Tibial artery (tissue), 4 donors: ENCODE results near the gene CSKMT.
"Not testable (repeated sequence)": the region's sequence is repeated elsewhere in the genome, so short reads cannot be mapped to it uniquely, and the experiment has no call there.

ENCODE experiments used
- DNase-seq, 2 donors: peaks; one replicate each; pipeline ENCODE4 v3.0.0-alpha.2; 2019
- H3K27ac ChIP-seq, 2 donors: fragments of 200-600 bp; sonication (generic) in 1 of 2; 1 replicate in 1 of 2; 2 replicates in 1 of 2; pipeline ENCODE4 v1.5.1; 2018 to 2019; ENCODE audit warnings: mild to moderate bottlenecking in 1 of 2
- H3K27me3 ChIP-seq, 2 donors: fragments of 200-600 bp; sonication (generic) in 1 of 2; one replicate each; pipeline versions ENCODE4 v1.5.1 to v1.6.0; 2016 to 2019
- H3K36me3 ChIP-seq, 3 donors: fragments of 200-600 bp; sonication (generic) in 2 of 3; one replicate each; pipeline ENCODE4 v1.5.1; 2016 to 2019; ENCODE audit warnings: mild to moderate bottlenecking in 2 of 3
- H3K4me1 ChIP-seq, 4 donors: fragments of 200-600 bp; sonication (generic) in 2 of 4; 1 replicate in 3 of 4; 2 replicates in 1 of 4; pipeline ENCODE4 v1.5.1; 2016 to 2019
- H3K4me3 ChIP-seq, 2 donors: fragments of 200-600 bp; sonication (generic) in 1 of 2; 1 replicate in 1 of 2; 2 replicates in 1 of 2; pipeline ENCODE4 v1.5.1; 2018 to 2019; ENCODE audit warnings: mild to moderate bottlenecking in 2 of 2
- H3K9me3 ChIP-seq, 3 donors: fragments of 200-600 bp; sonication (generic) in 1 of 3; one replicate each; pipeline ENCODE4 v1.5.1; 2016 to 2019
- CTCF ChIP-seq, 2 experiments: fragments of 200-600 bp in 1 of 2; fragments of 450-650 bp in 1 of 2; IDR thresholded peaks; one replicate each; pipeline ENCODE4 v1.5.1; 2017 to 2019; ENCODE audit warnings: antibody characterized with exemption in 2 of 2, mild to moderate bottlenecking in 1 of 2, moderate library complexity in 1 of 2
- intact Hi-C: fragments of 100-400 bp; cut with DNase I; formaldehyde crosslinking; loops from one replicate; pipeline ENCODE4 v1.15.0; 2023; ENCODE audit warnings: low total_unique reads

CSKMT gene

GRCh38 chr11:62649486-62649885 lies 15.6 kb upstream of the CSKMT start:
- no peak overlapping the region for H3K4me3 ChIP-seq
- no peaks in the 10 kb centered on the region for H3K9me3 ChIP-seq
- no peak for TF ChIP-seq CTCF (IDR thresholded peaks at IDR 0.05)
- H3K27me3 ChIP-seq = no peaks in the 10 kb centered on the region
- H3K4me1 ChIP-seq = peaks cover 0 to 39% (median 27%) of the 10 kb centered on the region in 4 donors
- intact Hi-C loops = no loop called here
- H3K36me3 ChIP-seq = peaks cover 12 to 33% (median 23%) of the 10 kb centered on the region in 3 donors
- H3K27ac ChIP-seq = no peak overlapping the region
- DNase-seq = no peak

GRCh38 chr11:62650283-62650682 lies 14.8 kb upstream of the CSKMT start:
- DNase-seq, H3K27ac ChIP-seq, intact Hi-C loops, H3K4me3 ChIP-seq, H3K9me3 ChIP-seq, H3K27me3 ChIP-seq: not testable (repeated sequence)
- H3K36me3 ChIP-seq = peaks cover 12 to 33% (median 23%) of the 10 kb centered on the region in 3 donors
- H3K4me1 ChIP-seq = peaks cover 0 to 31% (median 21%) of the 10 kb centered on the region in 4 donors

DNA sequence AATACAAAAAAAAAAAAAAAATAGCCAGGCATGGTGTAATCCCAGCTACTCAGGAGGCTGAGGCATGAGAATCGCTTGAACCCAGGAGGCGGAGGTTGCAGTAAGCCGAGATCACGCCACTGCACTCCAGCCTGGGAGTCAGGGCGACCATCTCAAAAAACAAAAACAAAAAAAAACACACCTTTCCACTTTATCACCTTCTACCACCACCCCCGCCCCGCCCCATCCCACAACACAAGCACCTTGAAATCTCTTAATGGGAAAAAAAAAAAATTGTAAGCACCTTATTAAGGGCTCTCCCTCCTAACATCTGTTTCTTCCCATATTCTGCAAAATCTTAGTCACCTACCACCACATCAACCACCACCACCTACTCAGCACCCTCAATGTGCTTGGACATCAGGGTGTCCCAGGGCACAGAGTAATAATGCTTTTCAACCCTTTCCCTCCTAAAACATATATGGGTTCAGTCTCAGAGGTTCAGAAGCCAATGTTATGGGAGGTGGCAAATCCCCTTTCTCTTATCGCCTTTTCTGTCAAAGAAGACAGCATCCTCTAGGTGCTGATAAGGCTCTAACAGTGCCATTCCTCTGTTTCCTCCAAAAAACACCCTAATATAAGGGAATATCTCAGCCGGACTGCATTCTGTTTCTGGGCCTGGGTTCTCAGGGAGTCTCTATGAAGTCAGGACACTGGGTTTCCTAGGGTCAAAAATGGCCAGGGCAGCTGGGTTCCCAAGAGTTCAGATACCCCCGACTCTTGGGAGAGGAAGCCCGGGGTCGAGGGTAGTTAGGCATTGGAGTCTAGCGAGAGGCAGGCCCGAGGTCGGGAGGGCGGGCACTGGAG lies 12.7 kb upstream of the CSKMT start:
- Histone ChIP-seq H3K4me1 (peaks cover 0 to 18% (median 11%) of the 10 kb centered on the region in 4 donors), H3K4me3 (peak overlapping the region; percentile 60 to 96), H3K27ac (peak overlapping the region; percentile 81 to 96), H3K27me3 (no peaks in the 10 kb centered on the region), H3K36me3 (peaks cover 12 to 33% (median 23%) of the 10 kb centered on the region in 3 donors), H3K9me3 (no peaks in the 10 kb centered on the region)
- intact Hi-C loops = no loop called here
- no peak for TF ChIP-seq CTCF (IDR thresholded peaks at IDR 0.05)
- no peak for DNase-seq

GRCh38 chr11:62654297-62654696 lies 10.8 kb upstream of the CSKMT start:
- intact Hi-C loops = no loop called here
- no peaks in the 10 kb centered on the region for H3K9me3 ChIP-seq
- peaks cover 4 to 14% (median 7%) of the 10 kb centered on the region in 3 donors for H3K36me3 ChIP-seq
- no peak for DNase-seq
- H3K4me3 ChIP-seq = no peak overlapping the region
- TF ChIP-seq CTCF (IDR thresholded peaks at IDR 0.05) = no peak
- H3K27me3 ChIP-seq = no peaks in the 10 kb centered on the region
- H3K27ac ChIP-seq = no peak overlapping the region
- peaks cover 0 to 15% (median 10%) of the 10 kb centered on the region in 4 donors for H3K4me1 ChIP-seq

DNA sequence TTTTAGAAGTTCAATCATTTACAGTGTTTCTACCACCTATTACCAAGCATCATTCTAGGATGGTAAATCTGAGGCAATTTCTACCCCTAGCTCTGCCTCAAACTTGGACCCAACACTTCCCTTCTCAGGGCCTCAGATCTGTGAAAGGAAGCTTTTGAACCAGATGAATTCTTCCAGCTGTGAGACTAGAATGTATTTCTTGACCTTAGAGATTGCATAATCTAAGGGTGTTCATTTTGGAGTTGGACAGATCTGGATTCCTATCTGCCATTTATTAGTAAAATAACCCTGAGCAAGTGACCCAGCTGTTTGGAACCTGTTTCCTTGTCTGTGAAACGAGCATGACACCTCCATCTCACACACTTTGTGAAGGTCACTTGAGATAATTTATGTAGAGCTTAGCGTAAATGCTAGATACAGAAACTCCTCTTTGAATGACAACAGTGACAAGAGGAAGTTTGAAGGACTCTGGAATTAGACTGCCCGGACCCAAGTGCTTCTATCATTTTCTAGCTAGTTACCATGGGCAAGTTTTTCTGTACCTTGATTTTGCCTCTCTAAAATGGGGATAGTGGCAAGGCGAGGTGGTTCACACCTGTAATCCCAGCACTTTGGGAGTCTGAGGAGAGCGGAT lies 8.2 kb upstream of the CSKMT start:
- DNase-seq = no peak
- intact Hi-C loops = no loop called here

More for the DNA sequence above, 8.2 kb upstream of the CSKMT start:
- Histone ChIP-seq H3K27ac (no peak overlapping the region), H3K4me1 (peaks cover 0 to 8% (median 6%) of the 10 kb centered on the region in 4 donors), H3K36me3 (no peaks in the 10 kb centered on the region), H3K9me3 (no peaks in the 10 kb centered on the region), H3K4me3 (no peak overlapping the region), H3K27me3 (no peaks in the 10 kb centered on the region)
- TF ChIP-seq CTCF (IDR thresholded peaks at IDR 0.05) = no peak
